ENCODE data around the gene NCSTN. TPM values are rescaled to one million over a fixed set of nuclear protein-coding genes. Genes with fewer than 3 reads are reported as not detected.

Gene NCSTN
- polyA plus RNA-seq, 4 donors, result 141 to 159 (median 155) TPM

GRCh38 chr1:160402001-160402795, 59.0 kb downstream of the NCSTN start:
- no peak for DNase-seq (ENCODE audit: low read depth in 4 of 4, low spot score in 2 of 4)

- DNase-seq (ENCODE audit: low read depth in 4 of 4, low spot score in 2 of 4), result no peak
Observed at GRCh38 chr1:160403244-160403643, 60.1 kb downstream of the NCSTN start.

DNA sequence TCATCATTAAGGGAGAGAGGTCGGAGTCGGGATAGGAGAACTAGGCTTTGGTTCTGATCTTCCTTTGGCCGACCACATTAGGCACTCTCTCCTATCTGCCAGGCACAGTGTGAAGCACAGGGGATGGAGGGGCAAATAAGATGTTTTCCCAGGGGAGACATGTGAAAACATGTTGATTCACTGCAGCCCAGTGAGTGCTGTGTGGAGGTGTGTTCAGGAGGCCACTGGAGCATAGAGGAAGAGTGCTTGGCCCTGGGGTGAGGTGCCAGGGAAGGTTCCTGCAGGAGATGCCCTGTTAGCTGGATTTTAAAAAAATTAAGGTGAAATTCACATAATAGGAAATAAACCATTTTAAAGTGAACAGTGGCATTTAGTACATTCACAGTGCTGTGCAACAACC, 60.9 kb downstream of the NCSTN start:
- no peak for DNase-seq (ENCODE audit: low read depth in 4 of 4, low spot score in 2 of 4)

DNA sequence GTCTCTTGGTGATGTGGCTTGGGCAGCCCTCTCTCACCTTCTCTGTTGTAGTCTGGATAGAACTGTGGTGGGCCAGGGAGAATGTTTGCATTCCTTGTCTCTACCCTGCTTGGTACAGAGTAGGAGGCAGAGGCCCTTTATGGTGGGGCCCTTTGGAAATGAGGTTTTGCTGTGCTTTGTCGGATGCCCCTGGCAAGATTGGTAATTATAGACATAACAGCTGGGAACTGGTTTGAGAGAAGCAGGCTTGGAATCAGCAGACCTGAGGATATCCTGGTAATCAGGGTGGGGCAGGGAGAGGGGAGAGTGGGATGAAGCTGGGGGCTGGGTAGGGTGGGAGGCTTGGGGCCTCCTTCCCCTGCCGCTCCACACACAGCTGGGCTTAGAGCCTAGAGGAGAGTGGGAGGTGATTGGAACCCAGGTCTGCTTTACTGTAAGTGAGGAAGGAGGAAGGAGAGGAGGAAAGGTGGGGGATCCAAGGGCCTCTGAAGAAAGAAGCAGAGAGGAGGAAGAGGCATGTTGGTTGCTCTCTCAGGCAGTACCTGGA, 62.2 kb downstream of the NCSTN start:
- no peak for DNase-seq (ENCODE audit: low read depth in 4 of 4, low spot score in 2 of 4)

- no peak for DNase-seq (ENCODE audit: low read depth in 4 of 4, low spot score in 2 of 4)
Observed at GRCh38 chr1:160406131-160406968, 63.2 kb downstream of the NCSTN start.

DNA sequence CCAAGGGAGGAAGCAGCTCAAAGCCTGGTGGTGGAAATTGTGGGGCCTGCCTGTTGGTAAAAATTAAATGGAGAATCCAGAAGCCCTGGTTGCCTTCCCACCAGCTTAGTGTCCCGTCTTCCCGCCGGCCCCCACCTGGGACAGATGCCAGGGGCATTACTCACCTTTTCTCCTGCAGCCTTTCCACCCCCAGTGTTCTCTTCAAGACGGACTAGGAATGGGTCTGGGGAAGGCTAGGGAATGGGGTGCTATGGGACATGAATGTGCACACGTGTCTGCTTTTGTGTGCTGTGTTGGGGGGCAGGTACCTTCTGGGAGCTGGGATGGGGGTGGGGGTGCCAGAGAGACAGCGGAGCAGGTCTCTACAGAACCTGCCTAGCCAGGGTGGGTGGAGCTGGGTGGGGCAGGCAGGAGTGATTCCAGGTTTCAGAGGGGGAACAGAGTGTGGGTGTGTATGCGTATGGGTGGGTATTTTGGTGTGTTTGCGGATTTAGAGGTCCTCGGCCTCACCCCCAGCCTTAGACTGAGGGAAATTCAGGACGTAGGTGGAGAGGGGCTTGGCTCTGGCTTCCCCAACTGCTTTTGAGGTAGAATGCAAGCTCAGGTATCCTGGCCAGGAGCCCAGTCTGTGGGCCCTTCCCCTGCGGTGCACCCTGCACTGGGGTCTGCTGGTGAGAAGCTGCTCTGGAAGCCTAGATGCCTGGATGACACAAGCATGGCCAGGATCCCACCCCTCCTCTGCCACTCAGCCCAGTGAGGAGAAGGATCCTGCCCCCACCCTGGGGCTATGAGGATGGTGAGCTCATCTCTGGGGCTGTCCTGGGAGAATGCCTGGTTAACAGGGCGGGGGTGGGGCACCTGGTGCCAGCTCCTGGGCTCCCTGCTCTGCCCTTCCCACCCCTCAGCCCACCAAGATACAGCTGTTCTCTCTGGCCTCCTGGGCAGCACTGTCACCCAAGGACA, 64.9 kb downstream of the NCSTN start:
- no peak for DNase-seq (ENCODE audit: low read depth in 4 of 4, low spot score in 2 of 4)

Other genes starting within 250 kb of the NCSTN start
- gene IGSF8, start 244.8 kb upstream of the NCSTN start, polyA plus RNA-seq (ENCODE audit: insufficient read length in 4 of 4), result 10 to 100 TPM; 26.9 to 43.7 (median 38.6) TPM
- 1 to 10 TPM; 3.9 to 5.7 (median 4.8) TPM for gene ATP1A2, start 227.6 kb upstream of the NCSTN start, polyA plus RNA-seq (ENCODE audit: insufficient read length in 4 of 4)
- gene ATP1A4, start 191.8 kb upstream of the NCSTN start, polyA plus RNA-seq (ENCODE audit: insufficient read length in 4 of 4), result under 1 TPM in 3 of 4 donors, not detected in 1; 0.04 to 0.43 (median 0.26) TPM
- gene CASQ1, start 152.8 kb upstream of the NCSTN start, polyA plus RNA-seq (ENCODE audit: insufficient read length in 4 of 4), result under 1 TPM; 0.13 to 0.63 (median 0.33) TPM
- gene PEA15, start 138.0 kb upstream of the NCSTN start, polyA plus RNA-seq (ENCODE audit: insufficient read length in 4 of 4), result 100 to 1,000 TPM in 2 of 4 donors, 10 to 100 TPM in 2; 86.1 to 130 (median 108) TPM
- gene DCAF8, start 80.8 kb upstream of the NCSTN start, polyA plus RNA-seq (ENCODE audit: insufficient read length in 4 of 4), result 100 to 1,000 TPM; 160 to 276 (median 224) TPM
- gene PEX19, start 58.2 kb upstream of the NCSTN start, polyA plus RNA-seq (ENCODE audit: insufficient read length in 4 of 4), result 10 to 100 TPM; 72.1 to 91.4 (median 78.8) TPM
- 100 to 1,000 TPM; 140 to 179 (median 159) TPM for gene COPA, start 133 bp upstream of the NCSTN start, polyA plus RNA-seq (ENCODE audit: insufficient read length in 4 of 4)
- under 1 TPM; 0.10 to 0.33 (median 0.19) TPM for gene NHLH1, start 23.7 kb downstream of the NCSTN start, polyA plus RNA-seq (ENCODE audit: insufficient read length in 4 of 4)
- gene VANGL2, start 57.2 kb downstream of the NCSTN start, polyA plus RNA-seq (ENCODE audit: insufficient read length in 4 of 4), result 10 to 100 TPM; 29.2 to 43.9 (median 34.9) TPM
- gene SLAMF6, start 179.9 kb downstream of the NCSTN start, polyA plus RNA-seq (ENCODE audit: insufficient read length in 4 of 4), result under 1 TPM in 3 of 4 donors, not detected in 1; 0.10 to 0.17 (median 0.13) TPM
- 1 to 10 TPM in 2 of 4 donors, under 1 TPM in 2; 0.71 to 1.5 (median 1.2) TPM for gene CD84, start 236.1 kb downstream of the NCSTN start, polyA plus RNA-seq (ENCODE audit: insufficient read length in 4 of 4)